NCI-H128 (cell line): Measurements from ENCODE around the gene LHCGR.
"Not testable (repeated sequence)": the region's sequence is repeated elsewhere in the genome, so short reads cannot be mapped to it uniquely, and the experiment has no call there.

Source experiments
- DNase-seq: peaks from one replicate; lab custom pipeline; 2025; ENCODE audit not compliant: unreplicated experiment; lab: John Stamatoyannopoulos, UW

The LHCGR gene

DNA sequence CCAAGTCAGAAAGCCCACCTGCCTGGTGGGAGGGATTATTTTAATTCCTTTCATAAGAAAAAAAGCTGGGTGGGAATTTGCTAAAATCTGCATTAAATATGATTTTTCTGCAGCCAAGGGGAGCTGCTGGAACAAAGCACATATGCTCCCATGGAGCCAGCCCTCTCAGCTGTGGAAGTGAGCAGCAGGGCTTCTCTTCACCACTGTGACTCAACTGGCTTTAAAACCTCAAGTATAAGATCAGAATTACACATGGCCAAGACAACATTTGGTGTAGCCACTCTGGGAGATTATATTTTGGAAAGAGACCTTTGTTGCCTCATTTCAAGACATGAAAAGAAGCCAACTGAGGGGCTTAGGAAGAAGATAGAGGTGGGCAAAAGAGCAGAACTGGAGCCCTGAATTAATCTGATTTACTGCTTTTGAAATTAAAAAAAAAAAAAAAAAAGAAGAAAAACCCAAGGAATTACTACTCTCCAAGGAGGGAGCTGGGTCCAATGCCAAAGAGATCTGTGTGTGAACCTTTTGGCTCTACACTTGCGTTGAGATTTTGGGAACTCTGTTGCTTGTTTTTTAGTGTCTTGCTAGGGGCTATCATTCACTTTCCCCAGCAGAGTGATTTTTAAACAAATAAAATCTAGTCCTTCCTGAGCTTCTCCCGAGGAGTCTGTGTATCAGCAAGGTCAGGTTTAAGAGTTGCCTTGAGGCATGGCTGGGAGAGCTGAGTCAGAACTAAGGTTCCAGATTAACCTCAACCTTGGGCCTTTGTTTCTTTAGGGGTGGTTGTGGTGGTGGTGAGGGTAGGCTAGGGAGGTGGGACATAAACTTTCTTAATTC, 6.0 kb downstream of the LHCGR start:
- no peak for DNase-seq

DNA sequence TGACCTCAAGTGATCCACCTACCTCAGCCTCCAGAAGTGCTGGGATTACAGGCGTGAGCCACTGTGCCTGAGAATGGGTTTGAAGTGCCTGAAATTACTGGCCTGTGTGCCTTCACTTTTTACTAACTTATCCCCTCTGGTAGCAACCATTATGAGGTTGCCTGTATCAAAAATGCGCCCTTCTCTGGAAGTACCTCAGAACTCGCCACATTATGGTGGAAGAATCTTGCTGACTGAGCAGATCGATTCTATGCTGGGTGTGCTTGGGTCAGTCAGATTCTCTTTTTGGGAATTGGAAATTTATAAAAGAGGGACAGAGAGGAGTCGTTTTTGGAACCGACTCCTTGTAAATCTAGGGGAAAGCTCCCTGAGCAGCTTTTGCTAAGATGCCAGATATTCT, 8.2 kb downstream of the LHCGR start:
- no peak for DNase-seq

GRCh38 chr2:48739236-48739635, 16.3 kb downstream of the LHCGR start:
- not testable (repeated sequence) for DNase-seq

DNA sequence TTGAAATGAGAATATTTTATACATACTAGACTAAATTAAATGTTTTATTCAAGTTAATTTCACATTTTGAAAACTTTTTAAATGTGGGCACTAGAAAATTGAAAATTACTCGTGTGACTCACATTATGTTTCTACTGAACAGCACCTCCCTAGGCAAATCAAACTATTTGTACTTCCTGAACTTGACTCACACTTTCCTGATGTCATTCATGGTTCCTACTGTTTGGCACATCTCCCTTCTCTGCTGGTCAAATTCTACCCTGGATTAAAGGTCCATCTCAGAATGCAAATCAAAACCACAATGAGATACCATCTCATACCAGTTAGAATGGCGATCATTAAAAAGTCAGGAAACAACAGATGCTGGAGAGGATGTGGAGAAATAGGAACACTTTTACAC, 16.7 kb downstream of the LHCGR start:
- DNase-seq, result no peak

- no peak for DNase-seq
These were observed 19.3 kb downstream of the LHCGR start for GRCh38 chr2:48736251-48736650.

- DNase-seq, result no peak
These were observed 20.8 kb downstream of the LHCGR start for GRCh38 chr2:48734576-48735303.

DNA sequence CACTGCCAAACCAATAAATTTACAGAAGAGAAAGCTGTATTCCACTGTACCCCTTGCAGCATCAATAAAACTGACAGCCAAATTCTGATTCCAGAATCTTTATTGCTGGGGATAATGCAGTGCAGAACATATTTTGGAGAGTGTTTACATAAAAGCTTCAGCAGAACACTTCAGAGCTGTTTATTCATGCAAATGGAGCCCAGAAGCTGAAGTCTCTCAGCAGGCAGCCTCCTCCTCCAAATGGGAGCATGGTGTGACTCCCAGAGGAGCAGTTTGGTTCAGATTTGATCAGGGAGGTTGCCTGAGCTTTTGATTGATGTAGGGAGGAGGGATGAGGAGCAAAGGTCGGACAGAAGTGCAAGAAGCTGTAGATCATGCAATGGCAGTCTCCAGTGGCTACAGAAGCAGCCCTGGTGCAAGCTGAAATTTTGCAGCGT, 22.4 kb downstream of the LHCGR start:
- peak; percentile 55 for DNase-seq

DNA sequence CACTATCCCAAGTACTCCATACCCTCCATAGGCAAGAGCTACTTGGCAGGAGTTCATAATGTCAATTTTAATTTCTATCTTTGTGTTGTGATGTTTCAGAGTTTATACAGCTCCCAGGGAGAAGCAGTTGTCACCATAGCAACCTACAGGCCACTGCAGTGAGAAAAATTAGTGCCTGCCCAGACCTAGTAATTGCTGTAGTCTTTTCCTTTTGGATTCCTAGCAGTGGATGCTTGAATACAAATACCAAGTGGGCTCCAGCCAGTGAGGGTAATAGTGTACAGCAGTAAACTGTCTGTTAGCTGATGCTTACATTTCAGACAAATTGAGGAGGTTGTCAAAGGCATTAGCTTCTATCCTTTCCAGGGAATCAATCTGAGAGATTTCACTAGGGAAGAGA, 26.7 kb downstream of the LHCGR start:
- no peak for DNase-seq

- no peak for DNase-seq
These were observed 27.2 kb downstream of the LHCGR start for GRCh38 chr2:48728295-48728694.

- no peak for DNase-seq
These were observed 28.0 kb downstream of the LHCGR start for GRCh38 chr2:48727560-48727959.

DNA sequence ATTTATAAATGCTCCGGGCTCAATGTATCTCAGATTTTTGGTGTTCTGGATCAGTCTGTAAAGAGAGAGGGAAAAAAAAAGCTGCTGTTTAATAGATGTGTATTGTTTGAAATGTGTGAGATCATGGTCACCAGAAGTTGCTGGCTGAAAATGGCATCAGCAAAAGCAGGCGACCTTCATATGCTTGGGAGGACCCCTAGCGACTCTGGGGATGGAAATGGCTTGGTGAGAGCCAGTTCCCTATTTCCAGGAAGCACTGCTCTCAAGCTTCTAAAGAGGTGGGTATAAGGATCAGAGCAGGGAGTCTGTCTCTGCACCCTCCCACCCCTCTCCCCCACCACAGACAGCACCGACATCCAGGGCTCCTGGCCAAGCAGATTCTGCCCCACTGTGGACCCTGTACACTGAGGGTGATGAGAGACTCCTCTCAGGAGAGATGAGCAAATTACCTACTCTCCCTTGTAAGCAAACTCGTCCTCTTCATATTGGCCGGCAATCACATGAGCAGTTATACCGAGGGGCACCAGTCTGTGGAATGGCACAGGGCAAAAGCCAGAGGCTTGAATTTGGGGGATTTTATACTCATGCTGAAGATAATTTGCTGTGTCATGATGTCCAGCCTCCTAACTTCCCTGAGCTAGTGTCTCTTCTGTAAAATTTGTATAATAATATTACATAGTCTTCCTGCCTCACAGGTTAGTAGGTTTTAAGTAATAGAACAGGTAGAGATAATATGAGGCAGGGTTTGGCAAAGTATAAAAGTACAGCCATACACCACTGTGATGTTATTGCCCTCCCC, 29.6 kb downstream of the LHCGR start:
- DNase-seq, result no peak

DNA sequence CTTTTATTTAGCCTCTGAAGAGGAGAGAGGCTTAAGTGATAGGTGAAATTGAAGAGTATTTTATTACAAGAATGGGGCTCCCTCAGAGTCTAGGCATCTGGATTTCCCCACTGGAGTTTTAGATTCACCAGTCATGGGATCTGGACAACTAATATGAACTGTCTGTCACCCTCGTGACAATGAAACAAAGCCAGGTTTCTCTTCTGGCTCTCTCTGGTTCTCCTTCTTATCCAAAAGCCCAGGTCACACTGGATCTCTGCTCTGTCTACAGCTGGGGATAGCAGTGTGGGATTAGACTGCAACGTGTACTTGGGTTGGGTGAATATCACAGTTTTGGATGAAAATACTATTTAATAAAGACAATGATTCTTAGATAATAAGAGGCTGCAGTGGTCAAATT, 31.2 kb downstream of the LHCGR start:
- DNase-seq, result no peak

DNA sequence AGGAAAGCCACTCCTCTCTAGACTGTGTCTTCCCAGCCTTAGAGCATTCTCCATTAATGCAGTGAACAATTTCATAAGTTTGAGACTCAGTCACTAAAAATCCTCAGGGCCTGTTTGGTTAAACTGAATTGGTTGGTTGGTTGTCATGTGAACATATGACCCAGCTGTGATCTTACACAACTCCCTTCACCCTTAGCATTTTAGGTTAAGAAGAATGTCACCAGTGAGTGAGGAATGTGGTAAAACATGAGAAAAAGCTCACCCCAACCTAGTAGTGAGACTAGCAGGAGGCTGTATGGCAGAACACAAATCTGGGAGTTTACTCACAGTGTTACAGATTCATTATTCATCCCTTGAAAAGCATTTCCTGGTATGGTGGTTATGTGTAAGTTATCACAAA, 32.4 kb downstream of the LHCGR start:
- DNase-seq, result no peak

GRCh38 chr2:48722391-48722790, 33.1 kb downstream of the LHCGR start:
- no peak for DNase-seq

GRCh38 chr2:48721158-48721557, 34.4 kb downstream of the LHCGR start:
- DNase-seq, result no peak

- no peak for DNase-seq
These were observed 35.9 kb downstream of the LHCGR start for GRCh38 chr2:48719480-48720177.

DNA sequence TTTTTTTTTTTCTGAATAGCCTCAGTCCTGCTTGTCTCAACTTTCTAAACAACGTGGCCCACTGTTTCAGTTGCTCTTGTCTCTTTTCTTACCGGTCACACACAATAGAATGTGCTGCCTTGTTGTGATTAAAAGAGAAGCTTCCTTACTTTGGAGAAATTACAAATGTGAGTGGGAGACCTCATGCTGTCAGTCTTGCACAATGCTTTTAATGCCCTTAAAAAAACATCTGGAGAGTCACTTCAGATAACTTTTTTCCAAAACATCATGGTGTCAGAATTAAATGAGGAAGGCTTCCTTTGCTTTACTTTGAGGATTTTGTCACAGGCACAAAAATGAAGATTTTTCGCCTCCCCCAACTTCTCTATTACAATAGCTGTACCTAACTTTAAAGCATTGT, 37.7 kb downstream of the LHCGR start:
- DNase-seq, result no peak

DNA sequence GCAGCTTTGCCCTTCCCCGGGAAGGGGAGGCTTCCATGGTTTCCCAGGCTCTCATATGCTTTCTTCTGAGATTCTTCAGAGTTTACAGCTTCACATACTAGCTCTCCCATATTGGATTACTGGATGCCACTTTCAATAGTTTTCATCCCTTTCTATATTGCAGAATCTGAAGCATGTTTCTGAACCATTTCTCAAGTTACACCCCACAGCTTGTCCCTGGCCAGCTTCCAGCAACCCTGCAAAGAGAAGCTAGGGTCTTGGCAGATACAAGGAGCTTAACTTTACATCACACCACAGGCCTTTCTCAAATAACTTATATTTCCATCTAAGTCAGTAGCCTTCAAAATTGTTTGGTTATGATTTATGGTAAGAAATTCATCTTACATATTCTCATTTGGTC, 39.6 kb downstream of the LHCGR start:
- no peak for DNase-seq

DNA sequence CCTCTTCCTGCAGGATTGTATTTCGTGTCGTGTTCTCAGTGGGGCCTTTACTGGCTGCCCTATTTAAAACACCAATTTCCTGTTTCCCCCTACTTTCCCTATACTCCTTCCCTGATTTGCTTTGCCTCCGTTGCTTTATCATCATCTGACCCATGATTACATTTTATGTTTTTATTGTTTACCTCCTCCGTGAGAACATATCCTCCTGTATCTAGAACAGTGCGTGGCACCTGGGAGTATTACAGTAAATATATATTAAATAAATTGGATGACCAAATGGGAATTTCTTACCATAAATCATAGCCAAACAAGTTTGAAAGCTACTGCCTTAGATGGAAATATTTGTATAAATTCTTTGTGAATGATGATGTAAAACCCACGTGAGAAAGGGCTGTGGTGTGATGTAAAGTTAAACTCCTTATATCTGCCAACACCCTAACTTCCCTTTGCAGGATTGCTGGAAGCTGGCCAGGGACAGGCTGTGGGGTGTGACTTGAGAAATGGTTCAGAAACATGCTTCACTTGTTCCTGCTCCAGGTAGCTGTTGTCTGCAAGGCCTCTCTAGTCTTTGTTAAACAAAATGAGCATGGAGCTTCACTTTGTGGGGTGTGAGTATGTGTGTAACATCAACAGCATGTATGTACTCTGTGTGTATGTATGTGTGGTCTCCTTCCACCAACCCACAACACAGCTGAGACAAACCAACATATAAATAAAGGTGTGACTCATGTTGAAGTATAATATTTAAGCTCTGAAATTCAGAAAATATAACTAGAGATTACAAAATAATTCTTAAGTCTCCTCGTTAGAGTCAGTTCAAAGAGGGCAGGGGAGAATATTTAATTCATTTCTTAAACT, 40.3 kb downstream of the LHCGR start:
- no peak for DNase-seq

DNA sequence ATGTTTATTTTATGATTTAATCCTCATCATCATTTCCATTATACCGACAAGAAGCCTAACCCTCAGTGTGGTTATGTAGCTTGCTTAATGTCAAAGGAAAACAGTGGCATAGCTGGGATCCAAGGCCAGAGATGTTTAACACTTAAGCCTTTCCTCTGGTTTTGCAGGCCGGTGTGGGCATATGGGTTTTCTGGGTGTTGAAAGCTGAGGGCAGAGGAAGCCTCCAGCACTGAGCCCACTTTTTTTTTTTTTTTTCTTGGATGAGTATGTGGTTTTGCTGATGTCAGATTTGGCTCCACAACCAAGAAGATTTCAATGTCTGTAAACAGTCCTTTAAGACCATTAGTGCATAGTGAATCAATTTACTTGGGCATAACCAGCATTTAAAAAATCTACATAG, 41.3 kb downstream of the LHCGR start:
- no peak for DNase-seq
